ENCODE results near the gene CDH4.

DNA sequence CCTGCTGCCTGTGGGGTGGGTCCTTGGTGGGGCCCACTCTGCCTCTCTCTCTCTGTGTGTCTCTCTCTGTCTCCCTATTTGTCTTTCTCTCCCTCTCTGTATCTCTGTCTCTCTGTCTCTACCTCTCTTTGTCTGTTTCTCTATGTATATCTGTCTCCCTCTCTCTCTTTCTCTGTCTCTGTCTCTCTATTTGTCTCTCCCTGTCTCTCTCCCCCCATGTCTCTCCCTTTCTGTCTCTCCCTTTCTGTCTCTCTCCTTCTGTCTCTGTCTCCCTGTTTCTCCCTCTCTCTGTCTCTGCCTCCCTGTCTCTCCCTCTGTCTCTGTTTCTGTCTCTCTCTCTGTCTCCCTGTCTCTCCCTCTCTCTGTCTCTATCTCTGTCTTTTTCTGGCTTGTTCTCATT is 353.2 kb downstream of the CDH4 start:
- TF ChIP-seq CTCF (optimal IDR thresholded peaks at IDR 0.05 in 1 of 3, IDR thresholded peaks at IDR 0.05 in 1 of 3, conservative IDR thresholded peaks at IDR 0.05 in 1 of 3; ENCODE audit: extremely low read depth in 1 of 3, insufficient read depth in 2 of 3, low read length in 3 of 3) (no peak), EZH2 (IDR thresholded peaks at IDR 0.05; ENCODE audit: low read length) (no peak)

Measured in keratinocyte (primary cell).